Activated CD4-positive, alpha-beta T cell treated with anti-CD3 and anti-CD28 coated beads for 4 hours (primary cell): ENCODE data around the gene MED12L.

Experiments used
- DNase-seq, 2 donors: peaks; one replicate each; pipeline ENCODE4 v3.0.0-alpha.2; 2020

Gene MED12L

DNA sequence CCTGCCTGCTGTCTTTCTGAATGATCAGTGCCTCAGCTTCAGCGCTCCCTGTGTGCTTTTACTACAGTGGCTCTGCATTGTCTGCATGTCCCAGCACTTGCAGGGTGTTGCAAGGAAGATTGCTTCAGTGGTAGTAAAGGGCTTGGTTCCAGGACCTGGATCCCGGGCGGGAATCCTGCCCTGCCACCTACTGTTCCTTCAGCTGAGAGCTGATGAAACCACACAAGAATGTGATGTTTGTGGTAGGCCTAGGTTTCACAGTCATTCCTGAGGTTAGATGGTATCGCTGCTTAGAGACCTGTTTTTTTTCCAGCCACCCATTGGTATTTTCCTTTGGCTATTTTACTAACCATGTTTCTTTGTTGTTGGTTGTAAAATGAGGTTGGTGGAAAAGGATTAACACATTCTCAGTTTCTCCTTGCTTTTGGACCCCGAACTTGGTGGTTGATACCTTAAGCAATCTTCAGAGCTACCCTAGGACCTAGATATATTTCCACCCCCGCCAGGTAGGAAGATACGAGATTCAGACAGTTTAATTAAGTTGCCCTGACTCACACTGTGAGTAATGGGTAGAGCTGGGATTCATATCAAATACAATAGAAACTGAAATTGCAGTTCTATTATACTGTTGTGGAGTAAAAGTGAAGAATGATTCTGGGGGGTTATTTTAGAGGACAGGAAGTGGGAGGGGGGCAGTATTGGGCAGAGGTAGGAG is 219.8 kb downstream of the MED12L start:
- DNase-seq, result peak in 1 of 2 donors; percentile 9

DNA sequence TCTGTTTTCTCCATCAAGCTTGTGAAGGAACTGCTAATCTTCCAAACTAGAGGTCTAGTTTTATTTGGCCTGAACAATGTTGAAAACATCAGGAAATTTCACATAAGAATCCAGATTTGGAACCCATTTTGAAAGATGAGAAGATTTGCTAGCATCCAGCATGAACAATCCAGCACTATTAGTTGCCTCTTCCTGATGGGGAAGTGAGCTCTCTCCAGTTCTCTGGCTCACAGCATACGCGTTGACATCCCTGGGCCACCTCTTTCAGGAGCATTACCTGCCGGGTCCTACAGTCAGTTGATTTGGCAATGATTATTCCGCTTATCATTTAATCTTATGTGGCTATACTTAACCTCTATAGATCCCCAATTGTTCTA is 220.3 kb downstream of the MED12L start:
- DNase-seq, result no peak

DNA sequence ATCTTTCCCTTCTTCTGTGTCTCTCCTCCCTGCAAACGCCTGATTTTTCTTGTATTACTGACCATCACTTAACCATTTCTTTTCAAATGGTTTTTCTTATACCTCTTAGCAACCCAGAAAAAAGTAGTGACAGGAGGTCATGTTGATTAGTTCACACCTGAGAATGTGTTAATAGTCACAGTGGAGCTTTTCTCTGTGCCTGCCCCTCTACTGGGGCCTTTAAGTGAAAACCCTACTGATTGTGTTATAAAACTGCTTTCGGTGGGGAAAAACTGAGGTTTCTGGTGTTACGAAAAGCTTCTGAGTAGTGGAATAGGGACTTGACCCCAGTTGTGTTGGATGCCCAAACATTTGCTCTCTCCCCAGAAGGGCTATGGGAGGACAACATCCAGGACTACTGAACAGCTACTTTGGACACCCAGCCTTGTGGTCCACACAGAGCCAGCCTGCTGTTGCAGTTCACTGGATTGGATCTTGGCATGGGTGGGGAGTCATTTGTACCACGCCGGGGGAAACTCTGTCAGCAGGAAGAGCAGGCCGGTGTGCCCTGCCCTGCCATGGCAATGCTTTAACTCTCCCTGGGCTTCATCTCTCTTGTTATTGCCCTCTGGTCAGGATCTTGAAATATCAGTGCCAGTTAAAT is 220.8 kb downstream of the MED12L start:
- no peak for DNase-seq

DNA sequence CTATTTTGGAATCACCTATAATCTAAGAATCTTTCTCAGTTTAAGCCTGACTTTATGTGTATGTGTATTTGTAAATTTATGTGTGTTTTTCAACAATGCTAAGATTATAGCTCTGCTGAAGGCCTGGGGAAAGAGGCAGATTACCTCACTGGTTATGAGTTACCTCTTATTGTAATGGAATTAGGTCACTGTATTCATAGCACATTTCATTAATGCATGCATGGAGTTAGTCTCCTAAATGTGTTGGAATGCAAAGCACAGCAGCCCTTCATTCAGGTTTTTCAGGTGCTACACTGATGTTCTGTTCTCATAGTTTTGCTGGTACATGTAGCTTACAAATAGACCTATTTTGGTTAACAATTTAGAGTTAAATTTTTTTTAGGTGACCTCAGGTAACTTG is 221.7 kb downstream of the MED12L start:
- DNase-seq, result no peak

DNA sequence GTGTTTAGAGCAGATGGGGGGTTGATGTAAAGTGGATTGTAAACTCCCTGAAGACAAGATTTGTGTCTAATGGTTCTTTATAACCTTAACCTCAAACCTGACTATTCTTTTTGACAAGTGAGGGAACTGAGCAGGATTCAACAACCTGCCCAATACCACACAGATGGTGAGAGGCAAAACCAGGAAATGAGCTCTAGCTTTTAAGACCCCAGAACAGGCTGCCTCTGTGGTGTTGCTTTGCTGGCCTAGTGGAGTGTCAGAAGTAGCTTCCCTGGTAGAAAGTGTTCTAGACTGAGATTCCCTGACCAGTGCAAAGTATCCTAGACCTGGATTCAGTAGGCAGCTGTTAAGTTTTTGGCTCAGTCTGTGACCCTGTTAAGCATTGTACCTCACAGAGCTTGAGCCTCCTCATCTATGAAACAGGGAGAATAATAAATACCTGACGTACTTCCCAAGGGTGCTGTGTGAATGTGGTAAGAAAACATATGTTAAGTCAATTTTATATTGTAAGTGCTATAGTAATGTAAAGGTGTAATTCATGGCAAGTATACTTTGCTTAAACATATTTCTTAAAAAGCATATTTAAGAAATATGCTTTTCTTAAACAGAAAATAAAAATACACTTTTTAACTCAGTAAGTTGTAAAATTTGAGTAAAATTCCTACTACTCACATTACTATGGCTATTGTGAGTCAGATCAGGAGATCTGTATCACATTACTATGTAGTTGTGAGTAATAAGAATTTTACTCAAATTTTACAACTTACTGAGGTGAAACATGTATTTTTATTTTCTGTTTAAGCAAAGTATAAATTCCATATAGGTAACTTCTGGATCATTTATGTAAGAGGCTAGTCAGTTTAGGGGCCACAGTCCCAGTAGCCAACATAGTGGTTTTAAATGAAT is 222.4 kb downstream of the MED12L start:
- DNase-seq, result no peak

DNA sequence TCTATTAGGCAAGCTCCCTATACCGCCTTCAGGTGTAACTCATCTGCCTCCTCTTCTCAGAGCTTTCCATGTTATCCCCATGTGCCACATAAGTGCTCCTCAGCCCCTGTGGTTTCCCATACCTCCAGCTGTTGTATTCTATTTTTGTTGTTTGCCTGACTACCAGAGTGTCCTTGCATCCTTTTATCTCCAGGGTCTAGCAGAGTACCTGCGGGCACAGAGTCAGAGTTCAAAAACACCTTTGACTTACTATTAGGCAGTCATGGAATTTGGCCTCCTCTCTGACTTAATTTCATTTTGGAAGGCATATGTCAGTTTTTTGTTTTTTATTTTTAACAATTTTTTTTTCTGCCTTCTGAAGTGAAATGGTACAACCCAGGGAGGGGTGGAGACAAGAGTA is 224.1 kb downstream of the MED12L start:
- no peak for DNase-seq

DNA sequence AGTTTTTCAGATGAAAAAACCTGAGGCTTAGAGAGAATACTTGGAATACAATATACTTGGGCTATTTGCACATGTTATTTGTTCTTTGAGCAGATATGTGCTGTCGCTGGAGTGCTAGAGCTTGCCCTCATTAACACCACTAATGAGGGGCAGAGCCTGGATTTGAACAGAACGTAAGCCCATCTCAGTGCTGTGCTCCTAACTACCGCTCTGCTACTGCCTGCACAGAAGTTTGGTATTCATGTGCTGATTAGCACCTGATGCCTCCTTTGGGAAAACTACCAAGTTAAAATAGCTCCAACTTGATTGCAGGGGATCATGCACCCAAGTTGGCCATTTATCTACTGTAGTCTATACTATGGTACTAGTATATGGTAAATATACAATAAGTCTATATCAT is 227.5 kb downstream of the MED12L start:
- no peak for DNase-seq

DNA sequence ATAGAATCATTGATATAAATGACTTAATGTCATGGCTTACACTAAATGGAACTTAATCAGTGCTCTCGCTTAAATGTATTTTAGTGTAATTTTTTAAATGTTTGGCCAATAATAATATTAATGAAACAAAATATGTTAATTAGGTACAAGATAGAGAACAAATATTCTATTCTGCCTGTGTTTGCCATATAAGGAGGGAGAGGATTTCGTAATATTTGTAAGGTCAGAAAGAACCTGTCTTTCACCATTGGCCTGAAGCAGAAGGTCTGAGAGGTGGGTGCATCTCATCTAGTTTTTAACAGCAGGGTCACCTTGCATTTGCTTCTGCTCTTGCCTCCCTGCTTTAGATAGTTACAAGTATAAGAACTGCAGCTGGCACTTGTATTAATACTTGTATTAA is 228.7 kb downstream of the MED12L start:
- DNase-seq, result no peak

DNA sequence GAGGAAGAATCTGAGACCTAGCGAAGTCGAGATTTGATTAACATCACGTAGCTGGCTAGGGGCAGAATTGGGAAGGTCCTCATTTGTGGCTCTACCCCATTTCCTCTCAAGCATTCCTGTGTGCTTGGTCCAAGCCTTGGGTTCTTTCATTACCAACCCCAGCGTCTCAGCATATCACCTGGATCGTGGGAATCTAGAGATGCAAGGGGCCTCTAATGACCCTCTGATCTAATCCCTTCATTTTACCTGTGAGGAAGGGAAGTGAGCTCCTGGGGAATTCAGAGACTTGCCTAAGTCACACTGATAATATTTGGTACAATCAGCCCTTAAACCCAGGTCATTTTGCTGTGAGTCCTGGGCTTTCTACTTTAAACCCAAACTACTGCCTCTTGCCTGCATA is 229.1 kb downstream of the MED12L start:
- DNase-seq, result no peak

DNA sequence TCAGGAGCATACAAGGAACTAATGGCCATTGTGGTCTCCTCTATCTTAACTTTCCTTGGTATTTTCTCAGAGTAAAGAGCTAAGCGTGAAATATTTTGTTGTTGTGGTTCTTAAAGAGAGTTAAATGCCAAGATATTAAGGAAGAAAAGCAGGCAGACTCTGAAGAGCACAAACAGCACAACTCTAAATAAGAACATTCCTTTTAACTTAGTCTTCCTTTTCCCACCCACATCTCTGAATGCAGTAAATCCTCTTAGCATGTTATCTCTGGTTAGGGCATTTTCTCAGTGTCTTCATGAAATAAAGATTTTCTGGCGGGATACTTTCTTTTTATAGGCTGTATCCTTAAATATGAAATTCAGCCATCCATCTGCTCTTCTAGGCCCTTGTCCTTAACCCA is 229.7 kb downstream of the MED12L start:
- DNase-seq, result no peak

DNA sequence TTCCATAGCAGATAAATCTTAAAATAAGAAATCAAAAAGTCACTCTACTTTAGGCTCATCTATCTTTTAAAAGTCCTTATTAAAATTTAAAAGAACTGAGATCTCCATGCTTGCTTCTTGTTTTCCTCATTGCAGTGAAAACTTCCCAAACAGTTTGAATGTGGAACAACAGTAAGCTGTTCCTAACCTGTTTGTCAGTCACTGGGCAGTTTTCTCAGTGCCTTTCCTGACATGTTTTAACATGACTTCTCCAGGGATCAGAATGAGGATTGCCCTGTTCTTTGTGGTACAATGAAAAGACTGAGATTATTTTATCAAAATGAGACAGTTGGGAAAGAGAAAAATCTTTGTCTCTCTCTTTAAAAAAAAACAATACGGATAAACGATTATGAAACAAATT is 230.4 kb downstream of the MED12L start:
- DNase-seq, result no peak

DNA sequence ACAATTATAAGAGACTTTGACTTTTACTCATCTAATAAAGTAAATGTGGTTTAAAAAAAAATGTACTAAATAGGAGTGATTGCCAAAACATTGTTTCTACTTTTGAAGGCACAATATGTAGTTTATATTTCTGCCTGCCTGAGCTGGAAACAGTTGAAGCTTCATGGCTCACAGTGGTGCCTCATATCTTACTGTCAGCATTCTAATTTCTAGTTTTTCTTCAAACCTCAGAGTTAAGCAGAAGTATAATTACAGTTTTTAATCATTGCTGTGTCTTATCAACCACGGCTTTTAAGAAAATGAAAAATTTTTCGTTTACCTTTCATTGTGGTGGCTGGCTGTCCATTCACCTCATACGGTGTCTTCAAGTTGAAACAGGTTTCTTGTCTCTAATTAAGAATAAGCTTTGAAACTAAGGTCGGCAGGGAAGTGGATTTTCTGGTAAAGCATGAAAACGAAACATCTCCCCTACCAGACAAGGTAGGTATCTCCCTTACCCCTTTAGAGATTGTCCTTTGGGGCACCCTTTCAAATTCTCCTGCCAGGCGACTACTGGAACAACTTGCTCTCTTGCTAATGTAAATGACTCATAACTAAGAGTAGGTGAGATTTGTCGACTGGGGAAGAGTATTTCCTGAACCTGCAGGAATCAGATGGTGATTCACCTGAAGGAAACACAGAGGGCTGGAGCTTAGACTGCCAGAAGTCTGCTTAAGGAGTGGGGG is 231.0 kb downstream of the MED12L start, which contains the start of gene GPR87:
TSS of gene GPR87 (minus strand) at position 554 of the 725 bp plus-strand sequence. CDS start 16,720 bp downstream, outside the sequence.
- DNase-seq, result no peak

DNA sequence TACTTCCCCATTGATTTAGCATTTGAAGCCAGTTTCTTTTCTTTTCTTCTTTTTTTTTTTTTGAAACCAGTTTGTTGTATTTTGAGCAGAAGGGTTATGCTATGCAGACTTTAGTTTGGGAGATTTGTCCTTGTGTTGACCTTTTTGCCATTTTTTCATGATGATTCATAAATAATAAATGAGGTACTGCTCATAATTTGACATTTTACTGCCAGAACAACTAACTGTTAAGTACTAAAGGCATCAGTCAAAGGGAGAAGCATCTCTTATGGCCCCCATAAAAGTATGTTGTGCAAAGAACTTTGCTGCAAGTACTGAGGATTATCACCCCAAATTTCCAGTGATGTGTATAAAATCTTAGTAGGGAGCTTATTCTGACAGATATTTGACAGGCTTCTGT is 232.8 kb downstream of the MED12L start:
- DNase-seq, result no peak

DNA sequence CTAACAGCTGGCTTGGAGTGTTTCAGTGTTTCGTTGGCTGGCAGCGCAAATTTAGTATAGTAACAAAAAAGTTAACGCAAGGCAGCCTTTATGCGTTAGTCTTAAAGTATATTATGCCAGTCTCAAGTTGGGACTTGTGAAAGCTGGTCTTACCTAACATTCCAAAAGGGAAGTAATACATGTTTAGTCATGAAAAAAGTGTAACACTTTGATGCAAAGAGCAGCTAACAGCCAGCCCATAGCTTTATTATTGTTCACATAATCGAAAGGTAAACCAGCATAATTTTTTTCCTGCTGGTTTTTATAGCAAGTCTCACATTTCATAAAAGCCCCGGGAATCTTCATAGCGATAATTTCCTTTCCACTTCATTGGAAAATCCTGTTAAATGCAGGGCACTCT is 233.5 kb downstream of the MED12L start:
- DNase-seq, result no peak

DNA sequence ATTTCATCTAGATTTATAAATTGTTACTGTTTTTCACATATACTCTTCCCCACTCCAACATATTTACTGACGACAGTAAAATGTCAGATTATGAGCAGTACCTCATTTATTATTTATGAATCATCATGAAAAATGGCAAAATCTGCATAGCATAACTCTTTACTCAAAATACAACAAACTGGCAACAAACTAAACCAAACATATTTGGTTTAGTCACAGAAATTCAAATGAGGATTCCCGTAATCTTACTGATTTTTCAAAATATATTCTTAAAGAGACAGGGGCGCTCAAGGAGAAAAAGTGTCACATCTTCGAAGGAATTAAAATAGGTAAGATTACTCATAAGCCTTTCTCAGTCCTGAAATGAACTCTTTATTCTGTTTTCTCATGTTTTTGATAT is 234.2 kb downstream of the MED12L start:
- no peak for DNase-seq

DNA sequence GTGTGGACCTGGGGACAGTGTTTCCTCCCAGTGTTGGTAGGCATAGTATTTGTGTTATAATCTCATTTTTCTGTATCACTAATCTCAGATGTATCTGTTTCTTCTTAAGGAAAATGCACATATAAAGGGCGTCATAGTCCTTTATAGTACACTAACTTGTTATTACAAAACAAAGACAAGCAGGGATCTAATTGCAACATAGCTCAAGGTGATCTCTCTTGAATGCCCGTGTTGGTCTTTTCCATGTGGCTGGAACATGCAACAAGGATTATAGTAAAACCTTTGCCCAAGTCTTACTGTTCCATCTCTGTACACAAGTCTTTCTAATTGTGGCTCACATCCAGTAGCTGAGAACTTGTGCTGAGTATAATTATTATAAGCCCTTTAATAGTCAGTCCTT is 234.7 kb downstream of the MED12L start:
- no peak for DNase-seq

DNA sequence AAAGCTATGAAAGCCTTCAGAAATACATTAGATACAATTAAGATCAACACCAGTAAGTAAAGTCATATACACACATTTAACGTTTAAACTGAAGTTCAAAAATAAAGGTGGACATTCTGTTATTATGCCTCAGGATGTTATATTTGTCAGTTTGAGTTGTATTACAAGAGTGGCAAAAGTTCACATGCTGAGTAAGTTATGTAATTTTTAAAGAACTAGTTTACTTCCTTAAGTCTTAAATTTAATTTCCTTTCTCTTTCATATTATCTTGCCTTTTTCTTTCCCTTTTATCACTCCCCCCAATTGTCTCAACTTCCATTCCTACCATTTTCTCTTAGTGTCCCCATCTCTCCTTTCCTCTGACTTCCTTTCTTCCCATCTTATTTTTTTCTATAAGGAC is 236.1 kb downstream of the MED12L start:
- no peak for DNase-seq

DNA sequence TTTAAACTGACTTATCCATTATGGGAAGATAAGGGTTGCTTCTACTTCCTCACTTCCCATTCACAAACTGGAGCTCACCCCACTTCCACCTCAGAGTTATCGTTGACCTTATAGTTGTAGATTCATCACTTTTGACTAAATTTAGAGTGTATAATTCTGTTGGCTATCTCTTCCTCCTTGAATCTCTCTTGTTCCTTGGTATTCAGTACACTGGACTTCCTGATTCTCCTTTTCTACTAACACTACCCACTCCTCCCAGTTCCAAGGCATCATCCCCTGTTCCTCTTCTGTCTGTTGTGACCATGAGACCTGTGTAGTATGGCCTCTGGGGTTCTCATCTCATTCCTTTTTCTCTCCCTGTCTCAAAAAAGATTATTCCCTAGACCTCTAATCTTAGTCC is 237.0 kb downstream of the MED12L start:
- no peak for DNase-seq

DNA sequence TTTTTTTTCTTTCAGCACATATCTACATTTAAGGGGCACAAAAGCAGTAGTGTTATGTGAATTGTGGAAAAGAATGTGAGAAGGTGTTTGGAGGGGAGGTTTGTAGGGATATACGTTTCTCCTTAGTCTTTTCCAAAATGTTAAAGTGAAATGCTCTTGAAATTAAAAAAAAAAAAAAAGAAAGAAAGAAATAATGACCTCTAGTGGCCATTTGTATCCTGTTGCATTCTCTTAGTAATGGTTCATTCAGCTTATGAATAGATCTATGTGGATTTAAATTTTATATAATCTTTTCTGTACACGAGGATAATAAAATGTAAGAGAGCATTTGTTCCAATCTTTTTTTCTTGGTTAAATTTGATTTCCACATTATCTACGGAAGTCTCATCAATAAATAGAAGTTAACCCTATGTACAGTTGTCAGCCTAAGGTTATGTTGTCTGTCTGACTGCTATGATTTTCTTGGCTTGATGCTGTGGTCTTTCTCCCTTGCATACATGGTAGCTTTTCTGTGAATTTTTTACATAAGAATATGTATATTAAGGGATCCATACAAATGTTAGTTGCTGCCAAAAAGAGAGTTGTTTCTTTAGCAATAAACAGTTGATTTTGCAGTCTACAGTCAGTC is 242.2 kb downstream of the MED12L start:
- no peak for DNase-seq

DNA sequence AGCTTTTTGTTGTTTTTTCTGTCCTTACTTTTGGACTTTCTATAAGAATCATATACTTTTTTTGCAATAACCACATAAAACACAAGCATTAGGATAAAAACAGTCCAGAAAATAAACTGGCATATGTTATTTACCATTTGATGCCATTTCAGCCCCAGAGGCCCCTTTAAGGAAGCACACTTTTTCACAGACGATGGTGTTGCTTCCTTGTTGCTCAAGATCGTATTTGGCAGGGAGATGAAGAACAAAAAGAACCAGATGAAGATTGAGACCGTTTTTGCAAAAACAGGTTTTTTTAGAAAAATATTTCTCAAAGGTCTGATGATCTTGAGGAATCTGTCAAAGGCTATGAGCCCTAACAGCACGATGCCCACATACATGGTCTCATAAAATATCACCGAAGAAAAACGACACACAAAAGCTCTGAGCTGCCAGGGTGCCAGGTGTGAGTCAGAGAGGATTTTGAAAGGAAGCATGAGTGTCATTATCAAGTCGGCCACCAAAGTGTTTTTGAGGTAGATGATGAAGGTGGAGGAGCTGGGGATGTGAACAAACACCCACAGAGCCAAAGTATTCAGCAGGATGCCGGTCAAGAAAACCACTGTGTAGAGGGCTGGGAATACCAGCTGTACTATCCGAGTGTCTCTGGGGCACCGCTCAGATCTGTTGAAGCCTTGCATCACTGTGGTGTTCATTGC is 243.0 kb downstream of the MED12L start:
- peak in 1 of 2 donors; percentile 17 for DNase-seq

DNA sequence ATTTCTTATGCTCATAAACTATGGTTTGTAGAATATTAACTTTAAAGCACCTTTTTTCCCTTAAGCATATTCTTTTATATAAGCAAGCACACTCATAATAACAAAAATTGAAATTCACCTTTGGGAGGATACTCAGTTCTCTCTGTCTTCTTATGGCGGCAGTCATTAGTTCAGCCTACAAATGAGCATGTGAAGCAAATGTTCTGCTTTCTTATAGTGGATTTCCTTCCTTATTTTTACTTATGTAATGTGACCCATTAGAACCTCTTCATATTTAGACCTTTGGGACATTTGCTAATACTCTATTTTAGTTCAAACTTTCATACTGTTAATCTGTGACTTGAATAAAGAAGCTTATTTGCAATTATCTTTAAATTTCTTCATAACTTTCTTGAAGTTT is 243.9 kb downstream of the MED12L start, which contains the start of gene P2RY13:
TSS of gene P2RY13 (minus strand) at position 187 of the 400 bp plus-strand sequence. CDS start at position 166, 21 bp downstream.
- DNase-seq, result no peak

DNA sequence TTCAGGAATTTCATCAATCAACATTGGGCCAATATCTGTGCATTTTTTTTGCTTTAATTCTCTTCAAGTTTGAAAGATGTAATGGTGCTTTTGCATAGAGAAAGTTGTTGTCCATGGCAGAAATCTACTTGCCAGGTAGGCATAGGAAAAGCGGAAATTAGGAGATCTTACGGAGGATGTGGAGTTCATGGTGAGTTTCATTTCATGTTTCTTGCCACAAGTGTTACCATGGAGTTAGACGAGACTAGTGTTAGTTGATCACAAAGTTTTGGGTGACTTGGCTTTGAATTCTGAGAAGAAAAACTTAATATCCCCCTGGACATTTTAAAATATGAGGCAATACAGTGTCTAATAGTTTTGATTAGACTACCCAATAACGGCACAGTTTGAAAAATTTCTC is 244.9 kb downstream of the MED12L start:
- DNase-seq, result no peak
